Fibroblast of lung (primary cell): ENCODE measurements around the gene CYP2A7. TPM values are rescaled to one million over a fixed set of nuclear protein-coding genes. Genes with fewer than 3 reads are reported as not detected.
"Not testable (repeated sequence)": the region's sequence is repeated elsewhere in the genome, so short reads cannot be mapped to it uniquely, and the experiment has no call there.

Source experiments
- DNase-seq, 2 donors: peaks; one replicate each; pipeline versions ENCODE4 v3.0.0 to v3.0.0-alpha.2; 2010; ENCODE audit warnings: low read depth in 2 of 2
- H2AFZ ChIP-seq: 2 replicates; pipeline ENCODE4 v1.5.1; 2012; ENCODE audit warnings: low read length, control low read depth, inconsistent platforms
- H3K27ac ChIP-seq: 2 replicates; pipeline ENCODE4 v1.5.1; 2011; ENCODE audit warnings: low read length, control low read depth; ENCODE audit not compliant: insufficient read depth
- H3K27me3 ChIP-seq: 2 replicates; pipeline ENCODE4 v1.5.1; 2011; ENCODE audit warnings: mild to moderate bottlenecking, low read length; ENCODE audit not compliant: control insufficient read depth, insufficient read depth
- H3K36me3 ChIP-seq: 2 replicates; pipeline ENCODE4 v1.5.1; 2011; ENCODE audit warnings: low read length; ENCODE audit not compliant: control insufficient read depth, insufficient read depth
- H3K4me1 ChIP-seq: 2 replicates; pipeline ENCODE4 v1.5.1; 2011; ENCODE audit warnings: low read length; ENCODE audit not compliant: control insufficient read depth, insufficient read depth; ENCODE audit errors: extremely low read depth
- H3K4me2 ChIP-seq: 2 replicates; pipeline ENCODE4 v1.5.1; 2011; ENCODE audit warnings: low read length, control low read depth; ENCODE audit not compliant: insufficient read depth; ENCODE audit errors: extremely low read depth
- H3K4me3 ChIP-seq, 4 experiments: fragments of 200-600 bp in 1 of 4; sonication (generic) in 1 of 4; replicated peaks in 1 of 4; 2 replicates each; pipeline ENCODE4 v1.5.1; 2011 to 2016; ENCODE audit warnings: low read length in 4 of 4, low read depth in 3 of 4, mild to moderate bottlenecking in 3 of 4, control low read depth in 2 of 4, inconsistent platforms in 1 of 4, mixed read lengths in 1 of 4; ENCODE audit not compliant: insufficient read depth in 1 of 4; ENCODE audit errors: control extremely low read depth in 1 of 4
- H3K79me2 ChIP-seq: 2 replicates; pipeline ENCODE4 v1.5.1; 2012; ENCODE audit warnings: mild to moderate bottlenecking, low read length, inconsistent platforms; ENCODE audit not compliant: control insufficient read depth, insufficient read depth
- H3K9ac ChIP-seq: 2 replicates; pipeline ENCODE4 v1.5.1; 2011; ENCODE audit warnings: mild to moderate bottlenecking, low read length, control low read depth; ENCODE audit not compliant: insufficient read depth
- H3K9me3 ChIP-seq: 2 replicates; pipeline ENCODE4 v1.5.1; 2012; ENCODE audit warnings: low read depth, low read length; ENCODE audit not compliant: control insufficient read depth, insufficient read depth
- H4K20me1 ChIP-seq: 2 replicates; pipeline ENCODE4 v1.5.1; 2011; ENCODE audit warnings: low read length; ENCODE audit not compliant: control insufficient read depth, insufficient read depth; ENCODE audit errors: extremely low read depth
- polyA plus RNA-seq, 2 donors: library from polyadenylated mRNA; depleted of rRNA in 1 of 2; stranded (reverse) in 1 of 2; unstranded in 1 of 2; fragments of >200 nt; gene quantifications; 2 replicates each; pipeline ENCODE4 v1.2.1, GENCODE V29; 2011 to 2012; ENCODE audit warnings: missing spikeins in 1 of 2
- total RNA-seq: library from RNA; depleted of rRNA; stranded (reverse); fragments of >200 nt; gene quantifications from 2 replicates; pipeline ENCODE4 v1.2.1, GENCODE V29; 2014

CYP2A7 gene
- total and polyA plus RNA-seq, 2 donors (not counting 1 experiment from before 2014, with no cell fraction given) = not detected

DNA sequence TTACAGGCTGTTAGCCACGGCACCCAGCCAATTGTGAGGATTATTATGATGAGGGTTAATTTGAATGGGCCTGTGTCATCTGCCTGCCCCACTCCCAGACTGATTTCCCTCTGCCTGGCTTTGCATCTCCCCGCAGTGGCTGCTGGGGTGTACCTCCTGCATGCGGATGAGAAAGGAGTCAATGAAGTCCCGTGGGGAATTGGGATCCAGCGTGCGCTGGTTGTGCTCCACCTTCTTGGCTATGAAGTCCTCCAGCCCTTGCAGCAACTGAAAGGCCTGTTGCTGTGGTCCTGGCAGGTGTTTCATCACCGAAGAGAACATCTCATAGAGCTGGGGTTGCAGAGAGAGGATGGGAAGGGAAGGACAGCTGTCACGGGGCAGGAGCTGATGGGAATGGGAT, 35.3 kb downstream of the CYP2A7 start:
- not testable (repeated sequence) for H3K9ac ChIP-seq, H4K20me1 ChIP-seq, H3K9me3 ChIP-seq, H3K4me3 ChIP-seq, H3K4me2 ChIP-seq, H3K36me3 ChIP-seq, H3K27me3 ChIP-seq, H3K4me1 ChIP-seq, H3K27ac ChIP-seq, H3K79me2 ChIP-seq, DNase-seq, H2AFZ ChIP-seq

- H3K4me3 ChIP-seq, H3K9me3 ChIP-seq, DNase-seq, H3K27ac ChIP-seq, H3K4me1 ChIP-seq, H4K20me1 ChIP-seq, H3K27me3 ChIP-seq, H2AFZ ChIP-seq, H3K9ac ChIP-seq, H3K36me3 ChIP-seq, H3K79me2 ChIP-seq, H3K4me2 ChIP-seq: not testable (repeated sequence)
These were observed 38.4 kb downstream of the CYP2A7 start for GRCh38 chr19:40843653-40844052.

DNA sequence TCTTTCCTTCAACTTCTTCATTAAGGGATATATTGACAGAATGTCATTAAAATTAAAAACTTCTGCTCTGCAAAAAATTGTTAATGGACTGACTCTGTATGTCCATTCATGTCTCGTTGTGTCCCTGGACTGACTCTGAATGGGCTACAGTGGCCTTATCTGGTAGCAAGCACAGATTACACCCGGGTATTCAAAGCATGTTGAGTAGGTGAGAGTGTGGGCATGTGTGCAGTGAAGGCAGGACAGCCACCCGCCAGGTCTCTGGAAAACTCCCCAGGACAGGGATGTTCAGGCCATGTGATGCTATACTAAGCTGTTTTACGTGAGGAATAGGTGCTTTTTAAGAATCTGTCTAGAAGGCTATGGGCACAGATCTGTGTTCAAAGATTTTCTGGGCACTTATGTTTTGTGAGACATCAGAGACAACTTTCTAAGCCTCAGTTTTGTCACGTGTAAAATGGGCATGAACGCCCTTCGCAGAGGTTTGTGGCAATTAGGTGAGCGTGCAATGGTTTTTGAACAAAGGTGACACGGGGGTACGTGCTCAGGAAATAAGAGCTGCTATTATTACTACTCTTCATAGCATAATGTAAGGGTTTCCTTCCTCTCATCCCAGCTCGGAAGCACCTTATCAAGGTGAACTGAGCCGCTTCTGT, 38.9 kb downstream of the CYP2A7 start:
- not testable (repeated sequence) for H3K79me2 ChIP-seq, H3K4me3 ChIP-seq, H4K20me1 ChIP-seq, H3K27ac ChIP-seq, DNase-seq, H3K27me3 ChIP-seq, H3K4me1 ChIP-seq, H3K9ac ChIP-seq, H3K4me2 ChIP-seq, H2AFZ ChIP-seq, H3K36me3 ChIP-seq, H3K9me3 ChIP-seq

GRCh38 chr19:40842012-40842411, 40.0 kb downstream of the CYP2A7 start:
- not testable (repeated sequence) for H3K79me2 ChIP-seq, H3K36me3 ChIP-seq, H3K27ac ChIP-seq, H2AFZ ChIP-seq, DNase-seq, H3K9me3 ChIP-seq, H3K27me3 ChIP-seq, H4K20me1 ChIP-seq, H3K4me2 ChIP-seq, H3K4me3 ChIP-seq, H3K9ac ChIP-seq, H3K4me1 ChIP-seq

DNA sequence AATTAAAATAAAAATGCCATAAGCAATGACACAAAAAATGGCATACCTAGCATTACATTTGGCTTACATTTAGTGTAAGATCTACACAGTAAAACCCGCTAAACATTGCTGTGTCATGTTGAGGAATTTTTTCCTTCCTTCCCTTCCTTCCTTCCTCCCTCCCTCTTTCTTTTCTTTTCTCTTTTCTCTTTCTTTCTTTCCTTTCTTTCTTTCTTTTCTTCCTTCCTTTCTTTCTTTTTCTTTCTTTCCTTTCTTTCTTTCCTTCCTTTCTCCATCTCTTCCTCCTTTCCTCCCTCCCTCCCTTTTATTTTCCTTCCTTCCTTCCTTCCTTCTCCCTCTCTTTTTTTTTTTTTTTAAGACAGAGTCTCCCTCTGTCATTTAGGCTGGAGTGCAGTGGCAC, 43.6 kb downstream of the CYP2A7 start:
- not testable (repeated sequence) for DNase-seq, H4K20me1 ChIP-seq, H3K4me3 ChIP-seq

More for the DNA sequence above, 43.6 kb downstream of the CYP2A7 start:
- H3K4me2 ChIP-seq, H3K27ac ChIP-seq, H3K79me2 ChIP-seq, H3K27me3 ChIP-seq, H3K9ac ChIP-seq, H2AFZ ChIP-seq, H3K9me3 ChIP-seq, H3K4me1 ChIP-seq, H3K36me3 ChIP-seq: not testable (repeated sequence)
